Measurements from ENCODE around the gene CPA1. TPM values are rescaled to one million over a fixed set of nuclear protein-coding genes. Genes with fewer than 3 reads are reported as not detected.
A peak's percentile ranks its signal among the peaks of the same experiment; 100 is the strongest.
"Not testable (repeated sequence)": the region's sequence is repeated elsewhere in the genome, so short reads cannot be mapped to it uniquely, and the experiment has no call there.

Gene CPA1
- total RNA-seq, 2 donors from 2014 or later: not detected

DNA sequence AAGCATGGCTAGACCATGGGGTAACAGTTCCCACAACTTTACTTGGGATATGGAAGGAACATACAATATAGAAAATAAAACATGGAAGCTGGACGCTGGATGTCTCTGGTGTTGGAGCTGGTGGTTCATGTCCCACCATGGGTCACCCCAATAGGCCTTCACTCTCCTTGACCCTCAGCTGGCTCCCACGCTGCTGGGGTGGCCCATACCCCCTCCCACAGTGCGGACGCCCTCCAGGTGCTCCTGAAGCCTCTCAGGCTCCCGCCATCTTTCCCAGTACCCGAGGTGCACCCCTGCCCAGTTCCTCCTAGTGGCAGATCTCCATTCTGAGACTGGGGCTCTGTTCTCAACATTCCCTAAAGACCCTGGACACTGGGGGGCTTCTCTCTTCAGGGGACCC is 5.8 kb upstream of the CPA1 start:
- Histone ChIP-seq H3K9me3 (ENCODE audit: control insufficient read depth, low read length) (no peaks in the 10 kb centered on the region), H3K36me3 (ENCODE audit: control insufficient read depth, insufficient read depth, low read length) (no peaks in the 10 kb centered on the region), H3K27ac (ENCODE audit: low read depth, low read length) (peak overlapping the region; percentile 92), H3K4me3 (ENCODE audit: low read length) (no peak overlapping the region), H3K9ac (ENCODE audit: extremely low read depth, low read length, poor library complexity, severe bottlenecking) (no peak overlapping the region), H3K27me3 (ENCODE audit: control insufficient read depth, insufficient read depth, low read length, poor library complexity, severe bottlenecking) (no peaks in the 10 kb centered on the region), H3K4me1 (ENCODE audit: control insufficient read depth, insufficient read depth, low read length) (peaks cover 5% of the 10 kb centered on the region)
- Mint-ChIP-seq H3K9me3 (peaks cover 25% of the 10 kb centered on the region), H3K36me3 (ENCODE audit: low read depth) (peaks cover 5% of the 10 kb centered on the region), H3K4me3 (no peak overlapping the region), H3K27ac (peak overlapping the region; percentile 50), H3K4me1 (peaks cover 5% of the 10 kb centered on the region), H3K27me3 (ENCODE audit: insufficient read depth) (no peaks in the 10 kb centered on the region)
- TF ChIP-seq, protein P1, sequence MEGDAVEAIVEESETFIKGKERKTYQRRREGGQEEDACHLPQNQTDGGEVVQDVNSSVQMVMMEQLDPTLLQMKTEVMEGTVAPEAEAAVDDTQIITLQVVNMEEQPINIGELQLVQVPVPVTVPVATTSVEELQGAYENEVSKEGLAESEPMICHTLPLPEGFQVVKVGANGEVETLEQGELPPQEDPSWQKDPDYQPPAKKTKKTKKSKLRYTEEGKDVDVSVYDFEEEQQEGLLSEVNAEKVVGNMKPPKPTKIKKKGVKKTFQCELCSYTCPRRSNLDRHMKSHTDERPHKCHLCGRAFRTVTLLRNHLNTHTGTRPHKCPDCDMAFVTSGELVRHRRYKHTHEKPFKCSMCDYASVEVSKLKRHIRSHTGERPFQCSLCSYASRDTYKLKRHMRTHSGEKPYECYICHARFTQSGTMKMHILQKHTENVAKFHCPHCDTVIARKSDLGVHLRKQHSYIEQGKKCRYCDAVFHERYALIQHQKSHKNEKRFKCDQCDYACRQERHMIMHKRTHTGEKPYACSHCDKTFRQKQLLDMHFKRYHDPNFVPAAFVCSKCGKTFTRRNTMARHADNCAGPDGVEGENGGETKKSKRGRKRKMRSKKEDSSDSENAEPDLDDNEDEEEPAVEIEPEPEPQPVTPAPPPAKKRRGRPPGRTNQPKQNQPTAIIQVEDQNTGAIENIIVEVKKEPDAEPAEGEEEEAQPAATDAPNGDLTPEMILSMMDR (conservative IDR thresholded peaks at IDR 0.05): no peak
- no peak for DNase-seq
- 93 to 97% methylated on average over 6 of the region's 6 CpGs for WGBS, 2 experiments (ENCODE audit: insufficient coverage in 1 of 2, insufficient read length in 1 of 2)

DNA sequence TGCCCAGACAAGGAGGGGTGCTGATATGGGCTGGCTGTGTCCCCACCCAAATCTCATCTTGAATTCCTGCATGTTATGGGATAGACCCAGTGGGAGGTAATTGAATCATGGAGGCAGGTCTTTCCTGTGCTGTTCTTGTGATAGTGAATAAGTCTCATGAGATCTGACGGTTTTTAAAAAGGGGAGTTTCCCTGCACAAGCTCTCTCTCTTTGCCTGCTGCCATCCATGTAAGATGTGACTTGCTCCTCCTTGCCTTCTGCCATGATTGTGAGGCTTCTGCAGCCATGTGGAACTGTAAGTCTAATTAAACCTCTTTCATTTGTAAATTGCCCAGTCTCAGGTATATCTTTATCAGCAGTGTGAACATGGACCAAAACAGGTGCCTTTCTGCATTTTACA is 3.8 kb upstream of the CPA1 start:
- H3K27me3 ChIP-seq (ENCODE audit: control insufficient read depth, insufficient read depth, low read length, poor library complexity, severe bottlenecking); H3K36me3 Mint-ChIP-seq (ENCODE audit: low read depth); H3K27ac Mint-ChIP-seq; H3K9me3 ChIP-seq (ENCODE audit: control insufficient read depth, low read length); H3K27ac ChIP-seq (ENCODE audit: low read depth, low read length); H3K4me3 ChIP-seq (ENCODE audit: low read length); H3K36me3 ChIP-seq (ENCODE audit: control insufficient read depth, insufficient read depth, low read length); DNase-seq; H3K4me3 Mint-ChIP-seq; H3K9ac ChIP-seq (ENCODE audit: extremely low read depth, low read length, poor library complexity, severe bottlenecking); H3K27me3 Mint-ChIP-seq (ENCODE audit: insufficient read depth): not testable (repeated sequence)
- H3K4me1 ChIP-seq (ENCODE audit: control insufficient read depth, insufficient read depth, low read length): peaks cover 10% of the 10 kb centered on the region
- Mint-ChIP-seq H3K9me3 (peaks cover 25% of the 10 kb centered on the region), H3K4me1 (peaks cover 14% of the 10 kb centered on the region)
- WGBS, 2 experiments (ENCODE audit: insufficient coverage in 1 of 2, insufficient read length in 1 of 2): 67 to 69% methylated on average over 1 of the region's 1 CpG

DNA sequence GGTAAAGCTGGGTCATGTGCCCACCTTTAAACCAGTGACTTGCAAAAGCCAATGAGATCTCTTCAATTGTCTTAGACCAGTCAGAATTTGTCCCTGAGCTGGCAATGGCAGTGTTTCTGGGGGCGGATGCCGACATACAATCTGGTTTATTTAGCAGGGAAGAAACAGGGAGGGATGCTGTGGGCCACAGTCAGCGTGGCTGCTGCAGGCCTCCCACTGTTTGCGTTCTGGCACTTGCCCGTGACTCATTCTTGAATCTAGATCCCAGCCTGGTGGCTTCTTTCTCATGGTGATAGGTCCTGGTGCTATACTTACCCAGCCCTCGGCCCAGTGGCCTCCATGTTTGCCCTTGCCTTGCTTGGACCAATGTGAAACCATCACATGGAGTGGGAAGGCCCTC is 3.1 kb upstream of the CPA1 start:
- Histone ChIP-seq H3K4me1 (ENCODE audit: control insufficient read depth, insufficient read depth, low read length) (peaks cover 10% of the 10 kb centered on the region), H3K27ac (ENCODE audit: low read depth, low read length) (no peak overlapping the region), H3K9ac (ENCODE audit: extremely low read depth, low read length, poor library complexity, severe bottlenecking) (no peak overlapping the region), H3K9me3 (ENCODE audit: control insufficient read depth, low read length) (no peaks in the 10 kb centered on the region), H3K4me3 (ENCODE audit: low read length) (no peak overlapping the region), H3K27me3 (ENCODE audit: control insufficient read depth, insufficient read depth, low read length, poor library complexity, severe bottlenecking) (no peaks in the 10 kb centered on the region), H3K36me3 (ENCODE audit: control insufficient read depth, insufficient read depth, low read length) (no peaks in the 10 kb centered on the region)
- Mint-ChIP-seq H3K27ac (no peak overlapping the region), H3K4me1 (peaks cover 14% of the 10 kb centered on the region), H3K4me3 (no peak overlapping the region), H3K9me3 (peaks cover 27% of the 10 kb centered on the region), H3K36me3 (ENCODE audit: low read depth) (peaks cover 5% of the 10 kb centered on the region), H3K27me3 (ENCODE audit: insufficient read depth) (no peaks in the 10 kb centered on the region)
- no peak for DNase-seq
- WGBS, 2 experiments (ENCODE audit: insufficient coverage in 1 of 2, insufficient read length in 1 of 2): 84 to 100% methylated on average over 4 to 6 of the region's 6 CpGs
- TF ChIP-seq, protein P1 (conservative IDR thresholded peaks at IDR 0.05): no peak

DNA sequence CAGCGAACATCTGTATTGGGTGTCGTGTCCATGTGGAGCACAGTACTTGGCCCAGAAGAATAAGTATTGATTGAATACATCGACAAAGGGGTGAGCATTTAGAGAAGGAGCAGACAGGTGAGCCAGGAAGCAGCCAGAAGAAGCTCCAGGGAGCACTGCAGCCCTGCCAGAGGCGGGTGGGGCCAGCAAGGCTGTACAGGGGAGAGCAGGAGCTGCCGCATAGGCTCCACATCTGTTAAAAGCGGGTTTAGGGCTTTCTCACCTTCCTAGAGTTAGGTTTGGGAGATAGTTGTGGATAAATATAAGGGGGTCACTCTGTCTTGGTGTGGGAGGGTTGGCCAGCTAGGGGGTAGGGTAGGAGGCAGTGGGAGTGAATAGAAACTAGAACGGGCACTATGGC is 1.3 kb upstream of the CPA1 start:
- Histone ChIP-seq H3K36me3 (ENCODE audit: control insufficient read depth, insufficient read depth, low read length) (no peaks in the 10 kb centered on the region), H3K9me3 (ENCODE audit: control insufficient read depth, low read length) (no peaks in the 10 kb centered on the region), H3K4me3 (ENCODE audit: low read length) (no peak overlapping the region), H3K9ac (ENCODE audit: extremely low read depth, low read length, poor library complexity, severe bottlenecking) (no peak overlapping the region), H3K27me3 (ENCODE audit: control insufficient read depth, insufficient read depth, low read length, poor library complexity, severe bottlenecking) (no peaks in the 10 kb centered on the region), H3K27ac (ENCODE audit: low read depth, low read length) (no peak overlapping the region), H3K4me1 (ENCODE audit: control insufficient read depth, insufficient read depth, low read length) (peaks cover 5% of the 10 kb centered on the region)
- H3K4me3 Mint-ChIP-seq: no peak overlapping the region
- TF ChIP-seq, protein P1 (conservative IDR thresholded peaks at IDR 0.05): no peak
- H3K4me1 Mint-ChIP-seq: peaks cover 9% of the 10 kb centered on the region
- peaks cover 27% of the 10 kb centered on the region for H3K9me3 Mint-ChIP-seq
- H3K27ac Mint-ChIP-seq: no peak overlapping the region
- 92% methylated on average over 2 to 7 of the region's 7 CpGs for WGBS, 2 experiments (ENCODE audit: insufficient coverage in 1 of 2, insufficient read length in 1 of 2)
- H3K36me3 Mint-ChIP-seq (ENCODE audit: low read depth): peaks cover 5% of the 10 kb centered on the region
- no peak for DNase-seq
- H3K27me3 Mint-ChIP-seq (ENCODE audit: insufficient read depth): no peaks in the 10 kb centered on the region

Data from endodermal cell (in vitro differentiated cells).